GM12873 (cell line): ENCODE measurements around the gene A3GALT2.

Source experiments
- TF ChIP-seq, protein P1 (sequence below): IDR thresholded peaks from 2 replicates; pipeline ENCODE4 v1.5.1; 2012; ENCODE audit warnings: low read depth, mild to moderate bottlenecking, moderate library complexity, low read length, control low read depth; ENCODE audit not compliant: insufficient read depth; ENCODE audit errors: missing control alignments

The A3GALT2 gene

DNA sequence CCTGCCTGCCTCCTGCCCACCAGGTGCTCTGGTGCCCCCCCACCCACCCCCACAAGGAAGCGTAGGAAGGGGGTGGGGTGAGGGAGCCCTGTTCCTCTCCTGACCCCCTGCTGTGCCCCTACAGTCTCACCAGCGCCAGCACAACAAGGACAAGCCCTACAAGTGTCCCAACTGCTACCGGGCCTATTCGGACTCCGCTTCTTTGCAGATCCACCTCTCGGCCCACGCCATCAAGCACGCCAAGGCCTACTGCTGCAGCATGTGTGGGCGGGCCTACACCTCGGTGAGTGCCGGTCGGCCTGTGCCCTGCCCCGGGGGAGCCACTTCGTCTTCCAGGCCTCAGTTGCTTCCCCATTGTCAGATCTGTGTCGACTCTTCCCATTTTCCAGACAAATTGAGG, 25.9 kb downstream of the A3GALT2 start:
- TF ChIP-seq, protein P1, sequence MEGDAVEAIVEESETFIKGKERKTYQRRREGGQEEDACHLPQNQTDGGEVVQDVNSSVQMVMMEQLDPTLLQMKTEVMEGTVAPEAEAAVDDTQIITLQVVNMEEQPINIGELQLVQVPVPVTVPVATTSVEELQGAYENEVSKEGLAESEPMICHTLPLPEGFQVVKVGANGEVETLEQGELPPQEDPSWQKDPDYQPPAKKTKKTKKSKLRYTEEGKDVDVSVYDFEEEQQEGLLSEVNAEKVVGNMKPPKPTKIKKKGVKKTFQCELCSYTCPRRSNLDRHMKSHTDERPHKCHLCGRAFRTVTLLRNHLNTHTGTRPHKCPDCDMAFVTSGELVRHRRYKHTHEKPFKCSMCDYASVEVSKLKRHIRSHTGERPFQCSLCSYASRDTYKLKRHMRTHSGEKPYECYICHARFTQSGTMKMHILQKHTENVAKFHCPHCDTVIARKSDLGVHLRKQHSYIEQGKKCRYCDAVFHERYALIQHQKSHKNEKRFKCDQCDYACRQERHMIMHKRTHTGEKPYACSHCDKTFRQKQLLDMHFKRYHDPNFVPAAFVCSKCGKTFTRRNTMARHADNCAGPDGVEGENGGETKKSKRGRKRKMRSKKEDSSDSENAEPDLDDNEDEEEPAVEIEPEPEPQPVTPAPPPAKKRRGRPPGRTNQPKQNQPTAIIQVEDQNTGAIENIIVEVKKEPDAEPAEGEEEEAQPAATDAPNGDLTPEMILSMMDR, result no peak

DNA sequence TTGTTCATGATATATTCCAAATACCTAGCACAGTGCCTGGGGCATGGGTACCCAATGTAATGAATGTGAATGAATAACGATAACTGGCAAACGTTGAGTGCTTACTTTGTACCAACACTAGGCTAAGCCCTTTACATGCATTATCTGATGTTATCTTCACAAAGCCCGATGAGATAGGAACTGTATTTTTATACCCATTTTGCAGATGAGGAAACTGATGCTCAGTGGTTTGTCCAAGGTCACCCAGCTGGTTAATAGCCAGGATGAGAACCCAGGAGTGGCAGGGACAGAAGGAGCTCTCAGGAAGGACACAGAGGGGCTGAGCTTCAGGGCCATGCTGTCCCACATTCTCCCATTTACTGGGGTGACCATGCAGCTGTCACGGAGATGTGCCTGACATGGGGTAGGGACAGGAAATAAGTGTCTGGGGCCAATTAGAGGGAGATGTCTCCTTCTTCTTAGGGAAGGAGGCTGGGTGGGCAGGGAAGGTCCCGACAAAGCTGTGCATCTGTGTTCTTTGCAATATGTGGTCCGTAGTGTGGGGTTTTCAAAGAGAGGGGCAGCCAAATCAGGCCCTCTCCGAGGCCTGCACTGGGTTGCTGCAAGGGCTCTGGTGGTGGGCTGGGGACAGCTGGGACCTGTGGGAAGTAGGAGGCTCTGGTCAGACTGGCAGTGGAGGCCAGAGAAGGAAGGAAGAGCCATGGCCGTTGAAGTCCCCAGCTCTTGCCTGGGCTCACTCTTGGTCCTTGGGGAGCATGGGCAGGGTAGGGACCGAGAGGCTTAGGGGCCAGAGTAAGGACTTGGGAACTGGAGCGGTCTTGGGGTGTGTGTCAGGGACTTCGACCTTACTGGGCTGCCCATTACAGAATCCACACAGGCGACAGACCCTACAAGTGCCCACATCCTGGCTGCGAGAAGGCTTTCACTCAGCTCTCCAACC, 26.6 kb downstream of the A3GALT2 start:
- TF ChIP-seq, protein P1, result no peak

DNA sequence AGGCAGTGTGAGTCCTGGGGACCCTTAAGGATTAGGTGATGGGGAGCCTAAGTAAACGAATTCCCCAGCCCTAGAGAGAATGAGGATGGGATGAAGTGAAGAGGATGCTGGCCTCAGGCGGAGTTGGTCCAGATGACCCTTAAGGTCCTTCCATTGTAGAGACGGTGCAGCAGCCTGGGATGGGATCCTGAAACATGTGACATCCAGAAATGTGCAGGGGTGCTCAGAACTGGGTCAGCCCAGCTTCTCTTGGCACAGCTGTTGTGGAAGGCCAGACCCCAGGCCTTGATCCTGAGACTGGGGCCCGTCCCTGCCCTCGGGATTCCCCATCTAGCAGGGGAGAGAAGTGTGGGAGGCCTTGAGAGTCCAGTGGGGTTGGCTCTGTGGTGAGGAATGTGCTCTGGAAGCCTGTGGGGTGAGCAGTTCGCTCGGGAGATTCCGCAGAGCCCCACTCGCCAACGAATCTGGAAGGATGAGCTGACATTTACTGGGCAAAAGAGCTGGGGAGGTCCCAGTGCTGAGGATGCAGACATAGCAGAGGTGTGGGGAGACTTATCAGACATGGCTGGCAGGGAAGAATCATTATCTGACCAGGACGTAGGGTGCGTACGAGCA, 28.1 kb downstream of the A3GALT2 start:
- TF ChIP-seq, protein P1, result no peak

DNA sequence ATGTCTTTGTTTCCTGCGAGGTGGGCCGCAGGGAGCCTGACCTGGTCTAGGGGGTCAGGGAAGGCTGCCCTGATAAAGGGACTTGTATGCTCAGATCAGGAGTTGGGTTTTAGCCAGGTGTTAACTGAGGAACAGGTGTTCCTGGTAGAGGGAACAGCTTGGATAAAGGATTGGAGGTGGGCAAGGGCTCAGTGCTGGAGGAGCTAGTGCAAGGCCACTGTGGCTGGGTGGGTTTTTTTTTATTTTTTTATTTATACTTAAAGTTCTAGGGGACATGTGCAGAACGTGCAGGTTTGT, 31.1 kb downstream of the A3GALT2 start:
- TF ChIP-seq, protein P1, result no peak

DNA sequence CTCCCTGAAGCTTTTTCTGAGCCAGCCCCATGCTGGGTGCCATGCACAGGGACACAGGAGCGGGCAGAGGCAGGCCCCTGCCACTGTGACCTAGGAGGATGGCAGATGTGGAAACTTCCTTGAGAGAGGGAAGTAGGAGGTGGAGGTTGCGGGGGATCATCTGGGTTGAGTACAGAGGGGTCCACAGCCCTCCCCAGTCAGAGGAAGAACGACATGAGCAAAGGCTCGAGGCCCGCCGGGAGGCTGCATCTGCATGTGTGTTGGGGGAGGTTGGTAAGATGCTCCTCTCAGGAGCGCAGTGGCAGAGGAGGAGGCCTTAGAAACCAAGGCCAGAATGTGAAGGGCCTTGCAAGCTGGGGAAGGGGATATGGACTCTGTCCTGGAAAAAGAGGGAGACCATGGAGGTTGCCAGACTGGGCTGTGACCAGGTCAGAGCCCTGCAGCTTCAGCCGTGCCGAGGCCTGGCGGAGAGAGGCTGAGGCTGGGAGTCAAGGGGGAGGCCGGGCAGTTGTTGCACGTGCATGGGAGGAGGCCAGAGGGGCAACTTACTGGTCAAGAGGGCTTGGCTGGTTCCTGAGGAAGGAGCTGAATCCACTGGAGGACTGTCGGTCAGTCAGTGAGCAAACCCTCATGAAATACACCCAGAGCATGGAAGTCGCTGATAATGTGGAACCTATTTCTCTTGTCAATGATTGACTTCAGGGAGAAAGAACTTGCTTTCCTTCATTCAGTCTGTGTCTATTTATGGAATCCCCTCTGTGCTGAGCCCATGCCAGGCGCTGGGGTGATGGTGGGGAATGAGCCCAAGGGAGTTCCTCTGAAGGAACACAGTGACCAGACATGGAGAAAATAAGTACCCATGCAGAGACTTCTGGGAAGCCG, 31.7 kb downstream of the A3GALT2 start:
- TF ChIP-seq, protein P1, result no peak

DNA sequence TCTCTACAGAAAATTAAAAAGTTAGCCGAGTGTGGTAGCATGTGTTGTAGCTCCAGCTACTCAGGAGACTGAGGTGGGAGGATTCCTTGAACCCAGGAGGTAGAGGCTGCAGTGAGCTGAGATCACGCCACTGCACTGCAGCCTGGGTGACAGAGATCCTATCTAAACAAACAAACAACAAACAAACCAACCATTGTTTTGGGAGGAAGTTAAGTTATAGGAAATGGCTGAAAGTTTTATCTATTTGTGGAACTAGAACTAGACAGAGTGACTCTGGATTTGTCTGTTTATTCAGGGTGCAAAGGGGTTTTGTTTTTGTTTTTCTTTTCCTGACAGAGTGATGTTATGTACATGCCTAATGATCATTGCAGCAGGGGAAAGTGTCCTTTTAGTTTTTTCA, 33.6 kb downstream of the A3GALT2 start:
- TF ChIP-seq, protein P1, result no peak
